Uterus (tissue), 2 donors: Measurements from ENCODE around the gene ACAP1.

Source experiments
- CTCF ChIP-seq, 4 experiments: fragments of 200-600 bp in 2 of 4; fragments of 450-650 bp in 2 of 4; sonication (generic) in 2 of 4; IDR thresholded peaks; one replicate each; pipeline ENCODE4 v1.5.1; 2016 to 2019; ENCODE audit warnings: antibody characterized with exemption in 4 of 4, mild to moderate bottlenecking in 2 of 4, moderate library complexity in 1 of 4
- POLR2A ChIP-seq, 2 donors: fragments of 450-650 bp; IDR thresholded peaks; one replicate each; pipeline ENCODE4 v1.6.1; 2016; ENCODE audit warnings: antibody characterized with exemption in 2 of 2, mild to moderate bottlenecking in 1 of 2, moderate library complexity in 1 of 2

- TF ChIP-seq CTCF (IDR thresholded peaks at IDR 0.05) (no peak), POLR2A (IDR thresholded peaks at IDR 0.05) (no peak)
Measured at GRCh38 chr17:7367083-7367482, 30.8 kb downstream of the ACAP1 start.
